CD14-positive monocyte (primary cell): ENCODE results near the gene BID. TPM values are rescaled to one million over a fixed set of nuclear protein-coding genes. Genes with fewer than 3 reads are reported as not detected.

ENCODE experiments used
- DNase-seq, 3 donors: peaks; one replicate each; pipeline ENCODE4 v3.0.0-alpha.2; 2011 to 2022
- H2AFZ ChIP-seq: 2 replicates; pipeline ENCODE4 v1.6.0; 2012; ENCODE audit warnings: mild to moderate bottlenecking, low read depth, low read length, inconsistent platforms; ENCODE audit not compliant: insufficient read depth, poor library complexity, severe bottlenecking
- H3K27ac ChIP-seq, 2 donors: 1 replicate in 1 of 2; 2 replicates in 1 of 2; pipeline ENCODE4 v1.5.1; 2012 to 2013; ENCODE audit warnings: low read length in 2 of 2, control low read depth in 1 of 2, inconsistent platforms in 1 of 2, low read depth in 1 of 2, mild to moderate bottlenecking in 1 of 2
- H3K27me3 ChIP-seq, 2 donors: one replicate each; pipeline versions ENCODE4 v1.6.0 to v1.6.1; 2011 to 2013; ENCODE audit warnings: low read length in 2 of 2; ENCODE audit not compliant: control insufficient read depth in 2 of 2, insufficient read depth in 2 of 2
- H3K36me3 ChIP-seq, 2 donors: replicated peaks in 1 of 2; 1 replicate in 1 of 2; 2 replicates in 1 of 2; pipeline versions ENCODE4 v1.5.1 to v1.6.1; 2012 to 2013; ENCODE audit warnings: low read length in 2 of 2, control low read depth in 1 of 2, inconsistent platforms in 1 of 2, mild to moderate bottlenecking in 1 of 2; ENCODE audit not compliant: insufficient read depth in 2 of 2, control insufficient read depth in 1 of 2
- H3K4me1 ChIP-seq, 2 donors: 1 replicate in 1 of 2; 2 replicates in 1 of 2; pipeline versions ENCODE4 v1.5.1 to v1.6.1; 2012 to 2013; ENCODE audit warnings: low read length in 2 of 2, control low read depth in 1 of 2, inconsistent platforms in 1 of 2, mild to moderate bottlenecking in 1 of 2, moderate library complexity in 1 of 2; ENCODE audit not compliant: insufficient read depth in 2 of 2, control insufficient read depth in 1 of 2
- H3K4me2 ChIP-seq: replicated peaks from 2 replicates; pipeline ENCODE3; 2012; ENCODE audit warnings: low read length, moderate library complexity, mild to moderate bottlenecking; ENCODE audit not compliant: poor library complexity, severe bottlenecking; ENCODE audit errors: extremely low read depth
- H3K4me3 ChIP-seq, 3 experiments: fragments of 200-600 bp in 1 of 3; sonication (generic) in 1 of 3; replicated peaks in 1 of 3; 1 replicate in 2 of 3; 2 replicates in 1 of 3; pipeline ENCODE4 v1.5.1; 2011 to 2013; ENCODE audit warnings: low read length in 3 of 3, mild to moderate bottlenecking in 3 of 3, control low read depth in 2 of 3, low read depth in 2 of 3, inconsistent platforms in 1 of 3, moderate library complexity in 1 of 3
- H3K79me2 ChIP-seq: 2 replicates; pipeline ENCODE4 v1.6.0; 2012; ENCODE audit warnings: mild to moderate bottlenecking, control low read depth, inconsistent platforms, low read length, moderate library complexity; ENCODE audit not compliant: insufficient read depth
- H3K9ac ChIP-seq: 2 replicates; pipeline ENCODE4 v1.6.0; 2017; ENCODE audit warnings: low read length, mild to moderate bottlenecking; ENCODE audit not compliant: insufficient read depth, poor library complexity, severe bottlenecking
- H3K9me3 ChIP-seq, 2 donors: replicated peaks in 1 of 2; 1 replicate in 1 of 2; 2 replicates in 1 of 2; pipeline versions ENCODE4 v1.5.1 to v1.6.1; 2012 to 2013; ENCODE audit warnings: low read length in 2 of 2, control low read depth in 1 of 2; ENCODE audit not compliant: control insufficient read depth in 1 of 2, insufficient read depth in 1 of 2
- H4K20me1 ChIP-seq: 2 replicates; pipeline ENCODE4 v1.6.0; 2012; ENCODE audit warnings: mild to moderate bottlenecking, low read length, control low read depth, moderate library complexity; ENCODE audit not compliant: insufficient read depth
- H3K27ac Mint-ChIP-seq, 7 donors: one replicate each; pipeline ENCODE4 v1.8.0; 2020; ENCODE audit warnings: mild to moderate bottlenecking in 7 of 7, mixed read lengths in 7 of 7, moderate library complexity in 6 of 7, inconsistent platforms in 2 of 7
- H3K27me3 Mint-ChIP-seq, 3 donors: one replicate each; pipeline ENCODE4 v1.8.0; 2021 to 2022; ENCODE audit warnings: low read depth in 3 of 3, mild to moderate bottlenecking in 3 of 3, mixed read lengths in 3 of 3, moderate library complexity in 3 of 3, inconsistent platforms in 1 of 3
- H3K36me3 Mint-ChIP-seq, 2 donors: one replicate each; pipeline ENCODE4 v1.8.0; 2020; ENCODE audit warnings: mixed read lengths in 2 of 2, inconsistent platforms in 1 of 2, mild to moderate bottlenecking in 1 of 2
- H3K4me1 Mint-ChIP-seq: one replicate; pipeline ENCODE4 v1.8.0; 2020; ENCODE audit warnings: mild to moderate bottlenecking, mixed read lengths
- H3K4me3 Mint-ChIP-seq, 2 donors: one replicate each; pipeline ENCODE4 v1.8.0; 2020; ENCODE audit warnings: mild to moderate bottlenecking in 2 of 2, mixed read lengths in 2 of 2, moderate library complexity in 1 of 2
- H3K9me3 Mint-ChIP-seq, 7 donors: one replicate each; pipeline ENCODE4 v1.8.0; 2020 to 2022; ENCODE audit warnings: mixed read lengths in 7 of 7, mild to moderate bottlenecking in 6 of 7, moderate library complexity in 6 of 7, inconsistent platforms in 2 of 7
- CTCF ChIP-seq: fragments of 200-600 bp; IDR thresholded peaks from one replicate; pipeline ENCODE4 v1.8.0; 2022; ENCODE audit warnings: antibody characterized with exemption, mild to moderate bottlenecking
- WGBS: methylation state at CpG from one replicate; pipeline ENCODE4 v1.1.5; 2013; ENCODE audit warnings: missing lambda C conversion rate; ENCODE audit not compliant: insufficient coverage; 5-methylcytosine and 5-hydroxymethylcytosine counted together
- intact Hi-C, 2 donors: fragments of 100-400 bp; cut with micrococcal nuclease; formaldehyde crosslinking; loops; one replicate each; pipeline versions ENCODE4 v1.15.0 to v1.15.1; 2023
- polyA plus RNA-seq, 3 donors: library from polyadenylated mRNA; depleted of rRNA in 1 of 3; unstranded in 2 of 3; stranded (reverse) in 1 of 3; fragments of 300-500 nt in 2 of 3; fragments of >200 nt in 1 of 3; fragmentation: Illumina TruSeq in 2 of 3; gene quantifications; 1 replicate in 2 of 3; 2 replicates in 1 of 3; pipeline ENCODE4 v1.2.3, GENCODE V29; 2012 to 2021

BID gene
- polyA plus RNA-seq, 3 donors: 199 to 423 (median 391) TPM

GRCh38 chr22:17725500-17725796 is 48.8 kb downstream of the BID start:
- Mint-ChIP-seq H3K4me3 (no peak overlapping the region), H3K4me1 (peaks cover 34% of the 10 kb centered on the region), H3K27ac (no peak overlapping the region), H3K9me3 (peaks cover 0 to 2% (median 0%) of the 10 kb centered on the region in 7 donors), H3K27me3 (peaks cover 0 to 3% (median 0%) of the 10 kb centered on the region in 3 donors), H3K36me3 (peaks cover 36 to 56% of the 10 kb centered on the region in 2 donors)
- no peak overlapping the region for H3K4me3 ChIP-seq
- H3K4me1 ChIP-seq: peaks cover 14 to 16% of the 10 kb centered on the region in 2 donors
- no peaks in the 10 kb centered on the region for H3K27me3 ChIP-seq
- H3K79me2 ChIP-seq: peaks cover 6% of the 10 kb centered on the region
- H3K27ac ChIP-seq: peak overlapping the region in 1 of 2 donors; percentile 8
- H3K9me3 ChIP-seq: no peaks in the 10 kb centered on the region
- TF ChIP-seq CTCF: no peak
- no peak for DNase-seq
- no peak overlapping the region for H3K9ac ChIP-seq
- intact Hi-C loops: no loop called here
- H3K4me2 ChIP-seq: no peak overlapping the region
- H3K36me3 ChIP-seq: peaks cover 36 to 42% of the 10 kb centered on the region in 2 donors
- peaks cover 29% of the 10 kb centered on the region for H4K20me1 ChIP-seq
- no peak overlapping the region for H2AFZ ChIP-seq

GRCh38 chr22:17724678-17725499 is 49.4 kb downstream of the BID start:
- H3K9me3 Mint-ChIP-seq: peaks cover 0 to 2% (median 0%) of the 10 kb centered on the region in 7 donors
- Histone ChIP-seq H3K4me1 (peaks cover 14 to 16% of the 10 kb centered on the region in 2 donors), H4K20me1 (peaks cover 25% of the 10 kb centered on the region), H2AFZ (no peak overlapping the region), H3K9me3 (no peaks in the 10 kb centered on the region), H3K27ac (peak overlapping the region in 1 of 2 donors; percentile 8), H3K27me3 (no peaks in the 10 kb centered on the region), H3K36me3 (peaks cover 31 to 36% of the 10 kb centered on the region in 2 donors), H3K4me2 (no peak overlapping the region), H3K9ac (no peak overlapping the region), H3K4me3 (no peak overlapping the region), H3K79me2 (peaks cover 6% of the 10 kb centered on the region)
- no peak overlapping the region for H3K4me3 Mint-ChIP-seq
- peak overlapping the region in 1 of 7 donors; percentile 7 for H3K27ac Mint-ChIP-seq
- H3K36me3 Mint-ChIP-seq: peaks cover 32 to 55% of the 10 kb centered on the region in 2 donors
- intact Hi-C loops: no loop called here
- no peak for DNase-seq
- TF ChIP-seq CTCF: no peak
- H3K4me1 Mint-ChIP-seq: peaks cover 34% of the 10 kb centered on the region
- 77% methylated on average over 7 of the region's 8 CpGs for WGBS
- peaks cover 0 to 3% (median 0%) of the 10 kb centered on the region in 3 donors for H3K27me3 Mint-ChIP-seq
